Left ventricle myocardium superior (tissue), 1 donor: ENCODE measurements around the gene ATP5MC3. TPM values are rescaled to one million over a fixed set of nuclear protein-coding genes. Genes with fewer than 3 reads are reported as not detected.
"Not testable (repeated sequence)": the region's sequence is repeated elsewhere in the genome, so short reads cannot be mapped to it uniquely, and the experiment has no call there.

Source experiments
- ATAC-seq: fragments of 200-7000 bp; cut with Tn5 transposase; one replicate; pipeline ENCODE4 v1.9.1; 2020; ENCODE audit warnings: mild to moderate bottlenecking, moderate library complexity
- DNase-seq: peaks from one replicate; pipeline ENCODE4 v3.0.0-alpha.2; 2020
- intact Hi-C: fragments of 100-400 bp; cut with micrococcal nuclease; formaldehyde crosslinking; loops from one replicate; pipeline ENCODE4 v1.11.0; 2022
- long read RNA-seq: library from polyadenylated mRNA; unstranded; transcript quantifications from one replicate; pipeline ENCODE4 v2.0.0, GENCODE V29; 2021
- total RNA-seq: library from RNA; stranded (reverse); fragmentation: NEBNext Ultra II Directional; extraction: Animal tissue kit (Norgen Biotek cat#: 25700); gene quantifications from one replicate; pipeline ENCODE4 v1.2.1, GENCODE V29; 2021
- donor health status: DM: no; HTN: yes; CAD: no; lungs with severe emphysema.

The ATP5MC3 gene
- 1,234 TPM for total RNA-seq
- long read RNA-seq, full-length matches to known transcripts = 1,053 of 1,126 reads
- long read RNA-seq, partial matches to known transcripts = 45 of 1,126 reads
- long read RNA-seq, other reads (novel, unspliced or antisense) = 28 of 1,126 reads

- intact Hi-C loops = no loop called here
Measured at GRCh38 chr2:175181104-175181876, at the start of gene ATP5MC3. Gene ATP5MC3, minus strand, starts transcription at chr2:175181710. Its CDS starts 317 bp downstream, at chr2:175181393.

GRCh38 chr2:175228601-175229000, 47.1 kb upstream of the ATP5MC3 start:
- ATAC-seq, DNase-seq, intact Hi-C loops: not testable (repeated sequence)

More at GRCh38 chr2:175181104-175181876, at the start of gene ATP5MC3:
- peak; percentile 97 for DNase-seq
- peak; percentile 97 for ATAC-seq

GRCh38 chr2:175228179-175228578, 46.7 kb upstream of the ATP5MC3 start:
- intact Hi-C loops = no loop called here
- DNase-seq (no peak), ATAC-seq (no peak)

- intact Hi-C loops = no loop called here
- ATAC-seq = no peak
Measured at GRCh38 chr2:175227393-175227792, 45.9 kb upstream of the ATP5MC3 start.

GRCh38 chr2:175220075-175220474, 38.6 kb upstream of the ATP5MC3 start:
- no peak for DNase-seq
- intact Hi-C loops = no loop called here
- ATAC-seq = no peak

More at GRCh38 chr2:175227393-175227792, 45.9 kb upstream of the ATP5MC3 start:
- no peak for DNase-seq

- intact Hi-C loops = no loop called here
- ATAC-seq (no peak), DNase-seq (no peak)
Measured at GRCh38 chr2:175218551-175218950, 37.0 kb upstream of the ATP5MC3 start.

GRCh38 chr2:175207741-175208438, 26.4 kb upstream of the ATP5MC3 start:
- DNase-seq (peak; percentile 80), ATAC-seq (peak; percentile 95)
- intact Hi-C loops = no loop called here

- DNase-seq (no peak), ATAC-seq (no peak)
- intact Hi-C loops = no loop called here
Measured at GRCh38 chr2:175206866-175207265, 25.4 kb upstream of the ATP5MC3 start.

GRCh38 chr2:175205523-175205922, 24.0 kb upstream of the ATP5MC3 start:
- intact Hi-C loops = no loop called here
- ATAC-seq (no peak), DNase-seq (no peak)

GRCh38 chr2:175203621-175204496, 22.3 kb upstream of the ATP5MC3 start:
- intact Hi-C loops = no loop called here
- peak; percentile 38 for DNase-seq
- peak; percentile 71 for ATAC-seq

- DNase-seq = no peak
- intact Hi-C loops = no loop called here
- no peak for ATAC-seq
Measured at GRCh38 chr2:175195012-175195411, 13.5 kb upstream of the ATP5MC3 start.

GRCh38 chr2:175188761-175189160, 7.3 kb upstream of the ATP5MC3 start:
- DNase-seq (no peak), ATAC-seq (no peak)
- intact Hi-C loops = no loop called here

GRCh38 chr2:175187378-175187777, 5.9 kb upstream of the ATP5MC3 start:
- DNase-seq (no peak), ATAC-seq (no peak)
- intact Hi-C loops = no loop called here

GRCh38 chr2:175183674-175184073, 2.2 kb upstream of the ATP5MC3 start:
- ATAC-seq = no peak
- no peak for DNase-seq
- intact Hi-C loops = no loop called here

- intact Hi-C loops = no loop called here
- no peak for DNase-seq
- ATAC-seq = no peak
Measured at GRCh38 chr2:175181877-175182308, 383 bp upstream of the ATP5MC3 start.

- DNase-seq (peak; percentile 43), ATAC-seq (peak; percentile 82)
- intact Hi-C loops = no loop called here
Measured at GRCh38 chr2:175180701-175181103, 808 bp downstream of the ATP5MC3 start.

- no peak for DNase-seq
- intact Hi-C loops = no loop called here
- ATAC-seq = no peak
Measured at GRCh38 chr2:175176624-175177023, 4.9 kb downstream of the ATP5MC3 start.

GRCh38 chr2:175175896-175176295, 5.6 kb downstream of the ATP5MC3 start:
- intact Hi-C loops = no loop called here
- no peak for ATAC-seq
- no peak for DNase-seq

GRCh38 chr2:175175320-175175719, 6.2 kb downstream of the ATP5MC3 start:
- intact Hi-C loops = no loop called here
- peak; percentile 10 for ATAC-seq

More at GRCh38 chr2:175175320-175175719, 6.2 kb downstream of the ATP5MC3 start:
- no peak for DNase-seq
